HEK293 (cell line): Measurements from ENCODE around the gene RABEP1.

Experiments
- KLF7 ChIP-seq: fragments of 450-650 bp; formaldehyde crosslinking; IDR thresholded peaks from 2 replicates; pipeline ENCODE4 v1.5.1; 2016; ENCODE audit warnings: missing biosample characterization, missing genetic modification characterization, borderline replicate concordance
- ZFP3 ChIP-seq: fragments of 450-650 bp; formaldehyde crosslinking; IDR thresholded peaks from 2 replicates; pipeline ENCODE4 v1.5.1; 2016; ENCODE audit warnings: low read depth, missing biosample characterization, missing genetic modification characterization
- ZFP37 ChIP-seq: fragments of 450-650 bp; formaldehyde crosslinking; IDR thresholded peaks from 2 replicates; pipeline ENCODE4 v1.5.1; 2016; ENCODE audit warnings: missing biosample characterization, missing genetic modification characterization
- ZNF174 ChIP-seq: fragments of 450-650 bp; formaldehyde crosslinking; IDR thresholded peaks from 2 replicates; pipeline ENCODE4 v1.5.0; 2017; ENCODE audit warnings: missing biosample characterization, mild to moderate bottlenecking, missing genetic modification characterization
- TF ChIP-seq, protein P1 (sequence below): sonication (generic); formaldehyde crosslinking; IDR thresholded peaks from 2 replicates; pipeline ENCODE4 v1.8.1; 2022; ENCODE audit warnings: mild to moderate bottlenecking, moderate library complexity, missing genetic modification reagents

DNA sequence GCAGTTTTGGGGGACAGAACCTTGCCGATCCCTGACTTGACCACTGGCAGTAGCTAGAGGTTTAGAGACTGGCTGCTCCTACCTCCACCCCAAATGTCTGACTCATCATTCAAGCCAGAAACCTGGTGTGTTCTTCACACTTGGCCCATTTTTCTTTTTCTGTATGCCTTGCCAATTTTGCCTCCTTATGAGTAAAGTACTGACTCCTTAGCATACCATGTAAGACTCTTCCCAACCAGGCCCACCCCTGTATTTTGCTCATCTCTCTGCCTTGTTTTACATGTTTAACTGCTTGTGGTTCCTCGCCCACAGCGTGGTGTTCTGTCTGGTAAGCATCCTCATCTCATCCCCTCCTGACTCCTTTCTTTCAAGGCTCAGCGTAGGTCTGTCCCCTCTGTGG, 99.5 kb downstream of the RABEP1 start:
- TF ChIP-seq KLF7 (tag by site-specific recombination) (no peak), ZFP3 (no peak), ZNF174 (no peak), ZFP37 (tag by site-specific recombination) (no peak)
- TF ChIP-seq, protein P1, sequence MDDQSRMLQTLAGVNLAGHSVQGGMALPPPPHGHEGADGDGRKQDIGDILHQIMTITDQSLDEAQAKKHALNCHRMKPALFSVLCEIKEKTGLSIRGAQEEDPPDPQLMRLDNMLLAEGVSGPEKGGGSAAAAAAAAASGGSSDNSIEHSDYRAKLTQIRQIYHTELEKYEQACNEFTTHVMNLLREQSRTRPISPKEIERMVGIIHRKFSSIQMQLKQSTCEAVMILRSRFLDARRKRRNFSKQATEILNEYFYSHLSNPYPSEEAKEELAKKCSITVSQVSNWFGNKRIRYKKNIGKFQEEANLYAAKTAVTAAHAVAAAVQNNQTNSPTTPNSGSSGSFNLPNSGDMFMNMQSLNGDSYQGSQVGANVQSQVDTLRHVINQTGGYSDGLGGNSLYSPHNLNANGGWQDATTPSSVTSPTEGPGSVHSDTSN: no peak
